ENCODE data around the gene NCOA5.
"Not testable (repeated sequence)": the region's sequence is repeated elsewhere in the genome, so short reads cannot be mapped to it uniquely, and the experiment has no call there.

NCOA5 gene

DNA sequence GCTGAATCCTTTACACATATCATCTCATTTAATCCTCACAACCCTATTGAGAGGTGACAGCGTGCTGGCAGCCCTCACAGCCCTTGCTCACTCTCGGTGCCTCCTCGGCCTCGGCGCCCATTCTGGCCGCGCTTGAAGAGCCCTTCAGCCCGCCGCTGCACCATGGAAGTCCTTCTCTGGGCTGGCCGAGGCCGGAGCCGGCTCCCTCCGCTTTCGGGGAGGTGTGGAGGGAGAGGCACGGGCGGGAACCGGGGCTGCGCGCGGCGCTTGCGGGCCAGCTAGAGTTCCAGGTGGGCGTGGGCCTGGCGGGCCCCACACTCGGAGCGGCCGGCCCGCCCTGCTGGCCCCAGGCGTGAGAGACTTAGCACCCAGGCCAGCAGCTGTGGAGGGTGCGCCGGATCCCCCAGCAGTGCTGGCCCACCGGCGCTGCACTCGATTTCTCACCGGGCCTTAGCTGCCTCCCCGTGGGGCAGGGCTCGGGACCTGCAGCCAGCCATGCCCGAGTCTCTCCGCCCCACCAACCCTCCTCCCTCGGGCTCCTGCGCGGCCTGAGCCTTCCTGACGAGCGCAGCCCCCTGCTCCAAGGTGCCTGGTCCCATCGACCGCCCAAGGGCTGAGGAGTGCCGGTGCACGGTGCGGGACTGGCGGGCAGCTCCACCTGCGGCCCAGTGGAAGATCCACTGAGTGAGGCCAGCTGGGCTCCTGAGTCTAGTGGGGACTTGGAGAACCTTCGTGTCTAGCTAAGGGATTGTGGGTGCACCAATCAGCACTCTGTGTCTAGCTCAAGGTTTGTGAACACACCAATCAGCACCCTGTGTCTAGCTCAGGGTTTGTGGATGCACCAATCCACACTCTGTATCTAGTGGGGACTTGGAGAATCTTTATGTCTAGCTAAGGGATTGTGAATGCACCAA is 2.1 kb upstream of the NCOA5 start:
- DNase-seq (ENCODE audit: low read depth in 2 of 2) = not testable (repeated sequence)

DNA sequence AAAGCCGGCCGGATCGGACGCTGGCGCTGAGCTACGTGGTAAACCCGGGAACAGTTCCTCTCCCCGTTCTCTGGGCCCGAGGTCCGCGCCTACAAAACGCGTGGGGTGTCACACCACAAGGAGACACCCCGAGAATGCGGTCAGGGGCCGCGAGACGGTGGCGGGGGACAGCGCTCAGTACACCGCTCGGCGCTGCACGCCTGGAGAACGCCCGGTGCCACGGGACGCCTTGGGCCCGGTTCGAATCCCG is 670 bp downstream of the NCOA5 start:
- peak; percentile 51 to 52 for DNase-seq (ENCODE audit: low read depth in 2 of 2)

- no peak for DNase-seq (ENCODE audit: low read depth in 2 of 2)
These were observed 1.2 kb downstream of the NCOA5 start for GRCh38 chr20:46088409-46089166.

DNA sequence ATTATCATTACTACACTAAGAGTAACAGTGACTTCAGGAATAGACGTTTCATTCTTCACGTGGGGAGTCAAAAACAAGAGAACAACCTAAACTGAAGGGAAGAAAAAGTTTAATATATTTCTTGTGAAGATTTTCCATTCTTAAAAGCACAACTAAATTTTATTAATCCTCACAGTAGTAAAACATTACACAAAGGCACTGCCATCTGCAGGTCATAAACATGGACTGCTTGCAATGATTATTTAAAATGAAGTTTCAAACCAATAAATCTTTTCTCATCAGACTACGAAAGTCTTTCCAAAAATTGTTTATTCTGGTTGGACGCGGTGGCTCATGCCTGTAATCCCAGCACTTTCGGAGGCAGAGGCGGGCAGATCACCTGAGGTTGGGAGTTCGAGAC is 2.6 kb downstream of the NCOA5 start:
- no peak for DNase-seq (ENCODE audit: low read depth in 2 of 2)

- no peak for DNase-seq (ENCODE audit: low read depth in 2 of 2)
These were observed 4.4 kb downstream of the NCOA5 start for GRCh38 chr20:46085179-46085851.

GRCh38 chr20:46084805-46085178 is 5.0 kb downstream of the NCOA5 start:
- no peak for DNase-seq (ENCODE audit: low read depth in 2 of 2)

- no peak for DNase-seq (ENCODE audit: low read depth in 2 of 2)
These were observed 6.2 kb downstream of the NCOA5 start for GRCh38 chr20:46083531-46084061.

DNA sequence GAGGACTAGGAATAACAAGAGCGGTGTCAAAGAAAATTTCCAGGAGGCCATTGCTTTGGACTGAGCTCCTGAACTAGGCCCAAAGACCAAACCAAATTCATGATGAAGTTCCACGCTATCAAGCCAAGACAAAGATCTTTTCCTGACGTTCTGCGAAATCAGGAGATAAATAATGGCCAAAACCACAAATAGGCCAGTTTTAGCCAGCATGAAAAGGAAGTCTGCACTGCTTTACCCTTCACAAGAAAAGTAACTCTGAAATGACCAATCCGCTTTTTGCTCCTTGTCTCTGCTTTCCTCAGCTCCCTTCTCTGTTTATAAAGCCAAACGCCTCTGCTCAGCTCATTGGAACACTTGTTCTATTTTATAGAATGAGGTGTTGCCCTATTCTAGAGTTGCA is 6.7 kb downstream of the NCOA5 start:
- no peak for DNase-seq (ENCODE audit: low read depth in 2 of 2)

DNA sequence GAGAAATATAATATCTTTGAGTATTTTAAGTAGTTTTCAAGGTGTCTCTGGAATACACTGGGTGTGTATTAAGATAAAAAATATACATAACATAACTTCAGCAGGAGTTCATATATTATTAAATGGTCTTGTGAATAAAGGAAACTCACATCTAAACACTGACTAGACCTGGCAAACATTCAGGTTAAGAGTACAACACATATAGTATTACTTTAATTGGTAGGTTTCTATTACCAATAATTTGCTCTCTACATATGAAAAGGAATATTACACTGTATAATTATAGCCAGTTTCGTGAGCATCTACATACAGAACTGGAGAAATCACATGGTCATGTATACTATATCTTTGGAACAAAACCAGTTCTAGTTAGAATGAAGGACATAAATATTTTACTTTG is 8.7 kb downstream of the NCOA5 start:
- DNase-seq (ENCODE audit: low read depth in 2 of 2) = no peak

- no peak for DNase-seq (ENCODE audit: low read depth in 2 of 2)
These were observed 10.8 kb downstream of the NCOA5 start for GRCh38 chr20:46078954-46079353.

GRCh38 chr20:46077642-46078305 is 12.0 kb downstream of the NCOA5 start:
- DNase-seq (ENCODE audit: low read depth in 2 of 2) = no peak

DNA sequence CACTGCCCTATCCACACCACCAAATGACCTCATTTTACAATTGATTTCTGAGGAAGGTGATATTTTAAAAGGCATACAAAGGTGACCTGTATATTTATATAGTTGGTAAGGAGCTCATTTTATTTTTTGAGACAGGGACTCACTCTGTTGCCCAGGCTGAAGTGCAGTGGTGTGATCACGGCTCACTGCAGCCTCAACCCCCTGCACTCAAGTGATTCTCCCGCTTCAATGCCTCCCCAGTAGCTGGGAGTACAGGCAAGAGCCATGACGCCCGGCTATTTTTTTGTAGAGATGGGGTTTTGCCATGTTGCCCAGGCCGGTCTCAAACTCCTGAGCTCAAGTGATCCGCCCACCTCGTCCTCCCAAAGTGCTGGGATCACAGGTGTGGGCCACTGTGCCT is 13.0 kb downstream of the NCOA5 start:
- DNase-seq (ENCODE audit: low read depth in 2 of 2) = no peak

DNA sequence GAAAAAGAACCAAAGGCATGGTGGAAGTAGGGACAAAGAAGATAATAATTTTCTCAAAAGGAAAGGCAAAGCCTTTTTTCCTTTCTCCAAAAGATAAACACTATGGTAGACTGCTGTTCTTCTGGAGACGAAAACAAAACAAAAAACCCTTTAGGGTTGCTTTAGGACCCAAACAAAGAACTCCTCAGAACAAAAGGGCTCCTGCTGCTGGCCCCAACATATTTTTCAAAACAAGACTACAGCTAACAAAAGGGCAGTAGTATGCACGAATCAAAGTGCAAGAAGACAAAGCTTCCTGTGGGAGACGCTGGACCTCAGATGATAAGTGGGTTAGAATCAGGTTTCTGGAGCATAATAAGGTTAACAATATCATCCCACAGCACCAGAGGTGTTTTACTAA is 15.8 kb downstream of the NCOA5 start:
- no peak for DNase-seq (ENCODE audit: low read depth in 2 of 2)

GRCh38 chr20:46073443-46073842 is 16.3 kb downstream of the NCOA5 start:
- DNase-seq (ENCODE audit: low read depth in 2 of 2) = no peak

GRCh38 chr20:46073024-46073423 is 16.7 kb downstream of the NCOA5 start:
- DNase-seq (ENCODE audit: low read depth in 2 of 2) = no peak

GRCh38 chr20:46071573-46071972 is 18.2 kb downstream of the NCOA5 start:
- no peak for DNase-seq (ENCODE audit: low read depth in 2 of 2)

DNA sequence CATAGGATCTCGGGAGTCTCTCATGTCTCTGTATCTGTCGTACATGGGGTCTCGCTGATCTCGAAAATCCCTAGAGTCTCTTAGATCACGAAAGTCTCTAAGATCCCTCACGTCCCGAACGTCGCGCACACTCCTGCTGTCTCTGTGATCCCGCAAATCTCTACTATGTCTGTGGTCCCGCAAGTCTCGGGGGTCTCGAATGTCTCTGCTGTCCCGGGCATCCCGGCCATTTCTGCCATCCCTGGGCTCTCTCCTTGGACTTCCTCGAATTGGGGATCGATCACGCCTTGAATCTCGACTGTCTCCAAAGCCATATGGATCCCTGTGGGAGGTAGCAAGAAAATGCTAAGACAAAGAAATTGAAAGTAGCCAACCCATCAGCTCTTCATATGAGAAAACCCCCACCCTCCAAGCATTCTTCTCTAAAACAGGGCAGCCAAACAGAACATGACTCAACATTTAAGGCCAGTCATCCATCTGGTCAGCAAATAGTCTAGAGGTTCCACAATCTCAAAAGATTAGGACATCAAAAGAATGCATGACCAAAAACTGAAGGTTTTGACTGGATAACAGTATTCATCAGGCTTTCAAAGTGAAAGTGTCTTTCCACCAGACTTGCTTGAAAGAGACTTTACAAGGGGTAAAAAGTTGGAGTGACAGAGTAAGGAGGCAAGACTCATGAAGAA is 19.4 kb downstream of the NCOA5 start:
- no peak for DNase-seq (ENCODE audit: low read depth in 2 of 2)

- no peak for DNase-seq (ENCODE audit: low read depth in 2 of 2)
These were observed 24.1 kb downstream of the NCOA5 start for GRCh38 chr20:46065691-46066090.

- DNase-seq (ENCODE audit: low read depth in 2 of 2) = no peak
These were observed 24.8 kb downstream of the NCOA5 start for GRCh38 chr20:46065006-46065405.

DNA sequence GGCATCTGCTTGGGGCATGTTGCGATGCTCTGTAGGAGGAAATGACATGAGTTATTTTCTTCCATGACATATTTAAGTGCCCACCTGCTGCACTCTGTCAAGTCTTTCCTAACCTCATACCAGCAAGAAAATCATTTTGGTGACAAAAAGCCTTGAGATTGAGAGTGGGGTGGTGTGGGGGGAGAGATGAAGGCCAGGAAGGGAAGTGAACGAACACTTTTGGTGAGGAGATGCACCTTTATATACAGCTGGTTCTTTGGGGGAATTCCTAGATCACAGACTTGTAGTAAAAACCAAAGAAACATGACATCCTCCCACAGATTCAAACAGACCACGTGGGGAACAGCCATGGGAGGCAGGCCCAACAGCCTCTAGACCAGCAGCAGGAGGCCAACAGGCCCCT is 26.1 kb downstream of the NCOA5 start:
- DNase-seq (ENCODE audit: low read depth in 2 of 2) = no peak

- DNase-seq (ENCODE audit: low read depth in 2 of 2) = no peak
These were observed 26.6 kb downstream of the NCOA5 start for GRCh38 chr20:46063151-46063550.

All from stimulated activated CD4-positive, alpha-beta T cell treated with anti-CD3 and anti-CD28 coated beads, Interleukin-4, amount 100 ng/mL, for 48 hours (primary cell).